HEK293 (cell line): ENCODE measurements around the gene ATP1B2.

ENCODE experiments used
- EGR2 ChIP-seq: fragments of 450-650 bp; formaldehyde crosslinking; IDR thresholded peaks from 2 replicates; pipeline ENCODE4 v1.5.1; 2016; ENCODE audit warnings: low read depth, missing biosample characterization, missing genetic modification characterization
- FEZF1 ChIP-seq: fragments of 450-650 bp; formaldehyde crosslinking; IDR thresholded peaks from 2 replicates; pipeline ENCODE4 v1.5.1; 2016; ENCODE audit warnings: missing biosample characterization, missing genetic modification characterization
- GFI1B ChIP-seq: fragments of 450-650 bp; formaldehyde crosslinking; IDR thresholded peaks from 2 replicates; pipeline ENCODE4 v1.5.1; 2016; ENCODE audit warnings: missing biosample characterization, missing genetic modification characterization
- GLI2 ChIP-seq: fragments of 450-650 bp; formaldehyde crosslinking; IDR thresholded peaks from 2 replicates; pipeline ENCODE4; 2017; ENCODE audit warnings: missing biosample characterization, missing genetic modification characterization, low read depth, borderline replicate concordance
- GLIS2 ChIP-seq: fragments of 450-650 bp; formaldehyde crosslinking; IDR thresholded peaks from 2 replicates; pipeline ENCODE4 v1.5.1; 2016; ENCODE audit warnings: missing biosample characterization, missing genetic modification characterization
- IKZF3 ChIP-seq: fragments of 450-650 bp; IDR thresholded peaks from 2 replicates; pipeline ENCODE4 v1.5.0; 2018; ENCODE audit warnings: missing biosample characterization, mild to moderate bottlenecking, missing genetic modification characterization, moderate library complexity
- KLF10 ChIP-seq: fragments of 450-650 bp; IDR thresholded peaks from 2 replicates; pipeline ENCODE4 v1.5.1; 2018; ENCODE audit warnings: missing biosample characterization, mild to moderate bottlenecking, missing genetic modification characterization
- KLF16 ChIP-seq: fragments of 450-650 bp; formaldehyde crosslinking; IDR thresholded peaks from 2 replicates; pipeline ENCODE4 v1.5.1; 2017; ENCODE audit warnings: missing biosample characterization, missing genetic modification characterization
- KLF7 ChIP-seq: fragments of 450-650 bp; formaldehyde crosslinking; IDR thresholded peaks from 2 replicates; pipeline ENCODE4 v1.5.1; 2016; ENCODE audit warnings: missing biosample characterization, missing genetic modification characterization, borderline replicate concordance
- KLF9 ChIP-seq: fragments of 450-650 bp; formaldehyde crosslinking; IDR thresholded peaks from 2 replicates; pipeline ENCODE4 v1.5.1; 2016; ENCODE audit warnings: missing biosample characterization, missing genetic modification characterization, low read depth
- PATZ1 ChIP-seq: fragments of 450-650 bp; formaldehyde crosslinking; IDR thresholded peaks from 2 replicates; pipeline ENCODE4 v1.5.1; 2016; ENCODE audit warnings: missing biosample characterization, missing genetic modification characterization
- RBAK ChIP-seq: fragments of 450-650 bp; formaldehyde crosslinking; IDR thresholded peaks from 2 replicates; pipeline ENCODE4 v1.5.1; 2016; ENCODE audit warnings: missing biosample characterization, missing genetic modification characterization
- SP3 ChIP-seq: fragments of 450-650 bp; formaldehyde crosslinking; IDR thresholded peaks from 2 replicates; pipeline ENCODE4 v1.5.1; 2016; ENCODE audit warnings: missing biosample characterization, missing genetic modification characterization
- YY1 ChIP-seq: fragments of 450-650 bp; formaldehyde crosslinking; IDR thresholded peaks from 2 replicates; pipeline ENCODE4 v1.5.1; 2018; ENCODE audit warnings: missing biosample characterization, missing genetic modification characterization
- ZBTB7A ChIP-seq: fragments of 450-650 bp; formaldehyde crosslinking; IDR thresholded peaks from 2 replicates; pipeline ENCODE4 v1.5.1; 2016; ENCODE audit warnings: low read depth, missing biosample characterization, missing genetic modification characterization
- ZIC2 ChIP-seq: fragments of 450-650 bp; formaldehyde crosslinking; IDR thresholded peaks from 2 replicates; pipeline ENCODE4 v1.5.1; 2016; ENCODE audit warnings: missing biosample characterization, missing genetic modification characterization
- ZNF112 ChIP-seq: fragments of 450-650 bp; formaldehyde crosslinking; IDR thresholded peaks from 2 replicates; pipeline ENCODE4 v1.5.0; 2017; ENCODE audit warnings: missing biosample characterization, missing genetic modification characterization
- ZNF140 ChIP-seq: fragments of 450-650 bp; formaldehyde crosslinking; IDR thresholded peaks from 2 replicates; pipeline ENCODE4 v1.5.1; 2016; ENCODE audit warnings: missing biosample characterization, missing genetic modification characterization
- ZNF146 ChIP-seq: fragments of 450-650 bp; formaldehyde crosslinking; IDR thresholded peaks from 2 replicates; pipeline ENCODE4 v1.5.1; 2016; ENCODE audit warnings: missing biosample characterization, missing genetic modification characterization
- ZNF155 ChIP-seq: fragments of 450-650 bp; formaldehyde crosslinking; IDR thresholded peaks from 2 replicates; pipeline ENCODE4 v1.5.1; 2016; ENCODE audit warnings: missing biosample characterization, missing genetic modification characterization
- ZNF2 ChIP-seq: fragments of 450-650 bp; formaldehyde crosslinking; IDR thresholded peaks from 2 replicates; pipeline ENCODE4 v1.5.1; 2016; ENCODE audit warnings: missing biosample characterization, missing genetic modification characterization
- ZNF202 ChIP-seq: fragments of 450-650 bp; formaldehyde crosslinking; IDR thresholded peaks from 2 replicates; pipeline ENCODE4 v1.5.1; 2016; ENCODE audit warnings: missing biosample characterization, missing genetic modification characterization, borderline replicate concordance
- ZNF223 ChIP-seq: fragments of 450-650 bp; formaldehyde crosslinking; IDR thresholded peaks from 2 replicates; pipeline ENCODE4 v1.5.1; 2016; ENCODE audit warnings: missing biosample characterization, missing genetic modification characterization
- ZNF292 ChIP-seq: fragments of 450-650 bp; formaldehyde crosslinking; IDR thresholded peaks from 2 replicates; pipeline ENCODE4 v1.5.1; 2016; ENCODE audit warnings: low read depth, missing biosample characterization, missing genetic modification characterization, borderline replicate concordance
- ZNF311 ChIP-seq: fragments of 450-650 bp; formaldehyde crosslinking; IDR thresholded peaks from 2 replicates; pipeline ENCODE4 v1.5.1; 2017; ENCODE audit warnings: missing biosample characterization, missing genetic modification characterization, borderline replicate concordance
- ZNF350 ChIP-seq: fragments of 450-650 bp; formaldehyde crosslinking; IDR thresholded peaks from 2 replicates; pipeline ENCODE4 v1.5.0; 2017; ENCODE audit warnings: missing biosample characterization, mild to moderate bottlenecking, missing genetic modification characterization
- ZNF544 ChIP-seq: fragments of 450-650 bp; formaldehyde crosslinking; IDR thresholded peaks from 2 replicates; pipeline ENCODE4 v1.5.0; 2017; ENCODE audit warnings: missing biosample characterization, missing genetic modification characterization
- ZNF555 ChIP-seq: fragments of 450-650 bp; formaldehyde crosslinking; conservative IDR thresholded peaks from 2 replicates; pipeline ENCODE4 v1.5.1; 2017; ENCODE audit warnings: missing biosample characterization, mild to moderate bottlenecking, missing genetic modification characterization, inconsistent platforms
- ZNF571 ChIP-seq: fragments of 450-650 bp; formaldehyde crosslinking; IDR thresholded peaks from 2 replicates; pipeline ENCODE4 v1.5.0; 2017; ENCODE audit warnings: missing biosample characterization, missing genetic modification characterization
- ZNF580 ChIP-seq: fragments of 450-650 bp; formaldehyde crosslinking; IDR thresholded peaks from 2 replicates; pipeline ENCODE4 v1.5.1; 2016; ENCODE audit warnings: missing biosample characterization, missing genetic modification characterization
- ZNF610 ChIP-seq: fragments of 450-650 bp; formaldehyde crosslinking; IDR thresholded peaks from 2 replicates; pipeline ENCODE4 v1.5.1; 2016; ENCODE audit warnings: missing biosample characterization, missing genetic modification characterization, borderline replicate concordance
- ZNF623 ChIP-seq: fragments of 450-650 bp; formaldehyde crosslinking; IDR thresholded peaks from 2 replicates; pipeline ENCODE4 v1.5.1; 2016; ENCODE audit warnings: missing biosample characterization, missing genetic modification characterization
- ZNF777 ChIP-seq: fragments of 450-650 bp; formaldehyde crosslinking; IDR thresholded peaks from 2 replicates; pipeline ENCODE4 v1.5.1; 2017; ENCODE audit warnings: missing biosample characterization, missing genetic modification characterization, borderline replicate concordance
- TF ChIP-seq, protein P1 (sequence below): fragments of 450-650 bp; formaldehyde crosslinking; IDR thresholded peaks from 2 replicates; pipeline ENCODE4 v1.5.1; 2016; ENCODE audit warnings: missing biosample characterization, missing genetic modification characterization, borderline replicate concordance
- TF ChIP-seq, protein P2 (sequence below): fragments of 450-650 bp; formaldehyde crosslinking; IDR thresholded peaks from 2 replicates; pipeline ENCODE4 v1.5.1; 2016; ENCODE audit warnings: missing biosample characterization, missing genetic modification characterization

Gene ATP1B2

GRCh38 chr17:7651665-7652387 lies 1.1 kb downstream of the ATP1B2 start (continued):
- TF ChIP-seq ZNF571 (tag by site-specific recombination) (no peak), KLF9 (tag by site-specific recombination) (0 out of 2 replicates have a peak, but pooled peaks have one; percentile 21), GFI1B (tag by site-specific recombination) (no peak), ZNF2 (tag by site-specific recombination) (no peak), KLF7 (tag by site-specific recombination) (no peak), EGR2 (peak; percentile 67), ZNF311 (tag by site-specific recombination) (no peak), PATZ1 (tag by site-specific recombination) (peak; percentile 22; the same call in 1 of the 2 replicates), RBAK (no peak), ZNF544 (tag by site-specific recombination) (no peak), ZNF112 (tag by site-specific recombination) (no peak), KLF16 (tag by site-specific recombination) (no peak), GLIS2 (peak; percentile 93), FEZF1 (tag by site-specific recombination) (no peak), GLI2 (tag by site-specific recombination) (no peak), ZNF146 (tag by site-specific recombination) (no peak), ZNF223 (no peak), ZNF292 (tag by site-specific recombination) (no peak), ZNF350 (tag by site-specific recombination) (no peak), ZNF610 (tag by site-specific recombination) (peak; percentile 20; the same call in 1 of the 2 replicates), ZNF555 (tag by site-specific recombination) (no peak), KLF10 (tag by site-specific recombination) (no peak), ZNF155 (tag by site-specific recombination) (no peak), ZNF140 (tag by site-specific recombination) (no peak), ZNF202 (no peak), ZNF580 (tag by site-specific recombination) (no peak), ZBTB7A (tag by site-specific recombination) (no peak), SP3 (peak; percentile 33; the same call in 1 of the 2 replicates), ZNF623 (tag by site-specific recombination) (no peak), ZNF777 (tag by site-specific recombination) (no peak), YY1 (tag by site-specific recombination) (no peak), IKZF3 (tag by site-specific recombination) (peak; percentile 45; the same call in 1 of the 2 replicates), ZIC2 (tag by site-specific recombination) (peak; percentile 87)
- TF ChIP-seq, protein P1, sequence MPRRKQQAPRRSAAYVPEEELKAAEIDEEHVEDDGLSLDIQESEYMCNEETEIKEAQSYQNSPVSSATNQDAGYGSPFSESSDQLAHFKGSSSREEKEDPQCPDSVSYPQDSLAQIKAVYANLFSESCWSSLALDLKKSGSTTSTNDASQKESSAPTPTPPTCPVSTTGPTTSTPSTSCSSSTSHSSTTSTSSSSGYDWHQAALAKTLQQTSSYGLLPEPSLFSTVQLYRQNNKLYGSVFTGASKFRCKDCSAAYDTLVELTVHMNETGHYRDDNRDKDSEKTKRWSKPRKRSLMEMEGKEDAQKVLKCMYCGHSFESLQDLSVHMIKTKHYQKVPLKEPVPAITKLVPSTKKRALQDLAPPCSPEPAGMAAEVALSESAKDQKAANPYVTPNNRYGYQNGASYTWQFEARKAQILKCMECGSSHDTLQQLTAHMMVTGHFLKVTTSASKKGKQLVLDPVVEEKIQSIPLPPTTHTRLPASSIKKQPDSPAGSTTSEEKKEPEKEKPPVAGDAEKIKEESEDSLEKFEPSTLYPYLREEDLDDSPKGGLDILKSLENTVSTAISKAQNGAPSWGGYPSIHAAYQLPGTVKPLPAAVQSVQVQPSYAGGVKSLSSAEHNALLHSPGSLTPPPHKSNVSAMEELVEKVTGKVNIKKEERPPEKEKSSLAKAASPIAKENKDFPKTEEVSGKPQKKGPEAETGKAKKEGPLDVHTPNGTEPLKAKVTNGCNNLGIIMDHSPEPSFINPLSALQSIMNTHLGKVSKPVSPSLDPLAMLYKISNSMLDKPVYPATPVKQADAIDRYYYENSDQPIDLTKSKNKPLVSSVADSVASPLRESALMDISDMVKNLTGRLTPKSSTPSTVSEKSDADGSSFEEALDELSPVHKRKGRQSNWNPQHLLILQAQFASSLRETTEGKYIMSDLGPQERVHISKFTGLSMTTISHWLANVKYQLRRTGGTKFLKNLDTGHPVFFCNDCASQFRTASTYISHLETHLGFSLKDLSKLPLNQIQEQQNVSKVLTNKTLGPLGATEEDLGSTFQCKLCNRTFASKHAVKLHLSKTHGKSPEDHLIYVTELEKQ (tag by site-specific recombination) = no peak
- TF ChIP-seq, protein P2, sequence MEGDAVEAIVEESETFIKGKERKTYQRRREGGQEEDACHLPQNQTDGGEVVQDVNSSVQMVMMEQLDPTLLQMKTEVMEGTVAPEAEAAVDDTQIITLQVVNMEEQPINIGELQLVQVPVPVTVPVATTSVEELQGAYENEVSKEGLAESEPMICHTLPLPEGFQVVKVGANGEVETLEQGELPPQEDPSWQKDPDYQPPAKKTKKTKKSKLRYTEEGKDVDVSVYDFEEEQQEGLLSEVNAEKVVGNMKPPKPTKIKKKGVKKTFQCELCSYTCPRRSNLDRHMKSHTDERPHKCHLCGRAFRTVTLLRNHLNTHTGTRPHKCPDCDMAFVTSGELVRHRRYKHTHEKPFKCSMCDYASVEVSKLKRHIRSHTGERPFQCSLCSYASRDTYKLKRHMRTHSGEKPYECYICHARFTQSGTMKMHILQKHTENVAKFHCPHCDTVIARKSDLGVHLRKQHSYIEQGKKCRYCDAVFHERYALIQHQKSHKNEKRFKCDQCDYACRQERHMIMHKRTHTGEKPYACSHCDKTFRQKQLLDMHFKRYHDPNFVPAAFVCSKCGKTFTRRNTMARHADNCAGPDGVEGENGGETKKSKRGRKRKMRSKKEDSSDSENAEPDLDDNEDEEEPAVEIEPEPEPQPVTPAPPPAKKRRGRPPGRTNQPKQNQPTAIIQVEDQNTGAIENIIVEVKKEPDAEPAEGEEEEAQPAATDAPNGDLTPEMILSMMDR (tag by site-specific recombination) = no peak
